Measurements from ENCODE around the gene INSC.

GRCh38 chr11:15289723-15290122, 175.0 kb downstream of the INSC start:
- TF ChIP-seq CTCF (IDR thresholded peaks at IDR 0.05) (no peak), POLR2A (IDR thresholded peaks at IDR 0.05) (no peak)

Data from tibial nerve (tissue), 3 donors.